Astrocyte of the cerebellum (primary cell): ENCODE measurements around the gene BICD2.

Experiments used
- DNase-seq: peaks from one replicate; pipeline ENCODE4 v3.0.0-alpha.2; 2011; ENCODE audit warnings: low read depth
- H3K4me3 ChIP-seq: 2 replicates; pipeline ENCODE4 v1.5.1; 2011; ENCODE audit warnings: mild to moderate bottlenecking, low read depth, low read length, moderate library complexity
- CTCF ChIP-seq: IDR thresholded peaks from 2 replicates; pipeline ENCODE4 v1.5.1; 2012; ENCODE audit warnings: low read length, low read depth, moderate library complexity, mild to moderate bottlenecking; ENCODE audit errors: missing control alignments
- in situ Hi-C: cut with HindIII; loops from 2 replicates; pipeline ENCODE4 v1.10.0; 2017; ENCODE audit warnings: low sequenced_read_pairs

BICD2 gene

GRCh38 chr9:92748233-92748497, 16.5 kb downstream of the BICD2 start:
- H3K4me3 ChIP-seq = no peak overlapping the region
- no peak for DNase-seq
- TF ChIP-seq CTCF = no peak
- in situ Hi-C loops = no loop called here

GRCh38 chr9:92747459-92748232, 17.0 kb downstream of the BICD2 start:
- TF ChIP-seq CTCF = no peak
- in situ Hi-C loops = no loop called here
- no peak for DNase-seq
- H3K4me3 ChIP-seq = no peak overlapping the region

- in situ Hi-C loops = no loop called here
- H3K4me3 ChIP-seq = no peak overlapping the region
- DNase-seq = no peak
- no peak for TF ChIP-seq CTCF
Observed at GRCh38 chr9:92746567-92747458, 17.8 kb downstream of the BICD2 start.

GRCh38 chr9:92745881-92746280, 18.8 kb downstream of the BICD2 start:
- DNase-seq = no peak
- H3K4me3 ChIP-seq = no peak overlapping the region
- TF ChIP-seq CTCF = no peak
- in situ Hi-C loops = no loop called here

GRCh38 chr9:92745331-92745730, 19.3 kb downstream of the BICD2 start:
- TF ChIP-seq CTCF = no peak
- DNase-seq = no peak
- in situ Hi-C loops = no loop called here
- H3K4me3 ChIP-seq = no peak overlapping the region

GRCh38 chr9:92740969-92741368, 23.7 kb downstream of the BICD2 start:
- TF ChIP-seq CTCF = no peak
- in situ Hi-C loops = no loop called here
- H3K4me3 ChIP-seq = no peak overlapping the region
- DNase-seq = no peak
